ENCODE results near the gene SLC9A5. TPM values are rescaled to one million over a fixed set of nuclear protein-coding genes. Genes with fewer than 3 reads are reported as not detected.

The SLC9A5 gene
- total and polyA plus RNA-seq, 2 experiments from 2014 or later, result 4.5 to 5.4 TPM

DNA sequence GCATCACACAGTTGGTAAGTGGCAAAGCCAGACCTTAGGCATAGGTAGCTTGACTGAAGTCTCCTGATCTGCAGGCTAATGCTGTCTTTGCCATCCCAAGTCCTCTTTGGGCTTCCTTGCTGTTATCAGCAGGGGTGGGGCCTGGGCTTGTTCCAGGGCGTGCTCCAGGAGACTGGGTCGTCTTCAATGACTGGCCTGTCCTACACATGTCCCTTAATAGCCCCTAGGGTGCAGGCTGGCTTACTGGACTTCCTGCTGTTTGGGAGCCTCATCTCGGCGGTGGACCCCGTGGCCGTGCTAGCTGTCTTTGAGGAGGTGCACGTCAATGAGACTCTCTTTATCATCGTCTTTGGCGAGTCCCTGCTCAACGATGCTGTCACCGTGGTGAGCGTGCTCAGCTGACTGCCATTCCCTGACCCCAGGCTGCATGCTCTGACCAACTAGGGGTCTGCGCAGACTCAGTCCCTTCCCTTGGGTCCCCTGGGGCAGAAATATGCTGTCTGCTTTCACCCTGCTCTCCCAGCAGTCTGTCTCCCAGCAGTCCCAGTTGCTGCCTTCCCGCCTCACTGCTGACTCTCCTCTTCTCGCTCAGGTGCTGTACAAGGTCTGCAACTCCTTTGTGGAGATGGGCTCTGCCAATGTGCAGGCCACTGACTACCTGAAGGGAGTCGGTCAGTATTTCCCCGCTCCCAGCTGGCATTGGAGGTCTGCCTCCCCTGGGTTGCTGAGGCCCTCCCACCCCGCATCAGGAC, 6.2 kb downstream of the SLC9A5 start:
- DNase-seq (ENCODE audit: low spot score) (no peak), ATAC-seq (no peak)
- no peak overlapping the region for H3K4me3 ChIP-seq
- H3K4me2 ChIP-seq, result no peak overlapping the region
- no peaks in the 10 kb centered on the region for H3K79me2 ChIP-seq (replicated peaks; ENCODE audit: insufficient read depth)
- H2AFZ ChIP-seq, result no peak overlapping the region
- Mint-ChIP-seq H3K36me3 (ENCODE audit: low read depth) (peaks cover 5% of the 10 kb centered on the region; the same call in 2 of the 3 replicates), H3K9me3 (no peaks in the 10 kb centered on the region), H3K27ac (no peak overlapping the region), H3K4me3 (no peak overlapping the region), H3K4me1 (peaks cover 4% of the 10 kb centered on the region), H3K27me3 (ENCODE audit: insufficient read depth, low read depth, poor library complexity) (peaks cover 9% of the 10 kb centered on the region)
- H3F3A ChIP-seq (replicated peaks; ENCODE audit: low read depth), result no peaks in the 10 kb centered on the region
- H3K27ac ChIP-seq (ENCODE audit: low read depth), result no peak overlapping the region
- H4K20me1 ChIP-seq (replicated peaks; ENCODE audit: insufficient read depth), result no peaks in the 10 kb centered on the region; the same call in none of the 2 replicates
- H3K36me3 ChIP-seq (ENCODE audit: insufficient read depth), result no peaks in the 10 kb centered on the region; the same call in 1 of the 2 replicates
- no peak for TF ChIP-seq STAT1 (IDR thresholded peaks at IDR 0.05; ENCODE audit: unreplicated experiment)
- TF ChIP-seq EZH2phosphoT487 (IDR thresholded peaks at IDR 0.05; ENCODE audit: unreplicated experiment), result no peak
- TF ChIP-seq, protein P1, sequence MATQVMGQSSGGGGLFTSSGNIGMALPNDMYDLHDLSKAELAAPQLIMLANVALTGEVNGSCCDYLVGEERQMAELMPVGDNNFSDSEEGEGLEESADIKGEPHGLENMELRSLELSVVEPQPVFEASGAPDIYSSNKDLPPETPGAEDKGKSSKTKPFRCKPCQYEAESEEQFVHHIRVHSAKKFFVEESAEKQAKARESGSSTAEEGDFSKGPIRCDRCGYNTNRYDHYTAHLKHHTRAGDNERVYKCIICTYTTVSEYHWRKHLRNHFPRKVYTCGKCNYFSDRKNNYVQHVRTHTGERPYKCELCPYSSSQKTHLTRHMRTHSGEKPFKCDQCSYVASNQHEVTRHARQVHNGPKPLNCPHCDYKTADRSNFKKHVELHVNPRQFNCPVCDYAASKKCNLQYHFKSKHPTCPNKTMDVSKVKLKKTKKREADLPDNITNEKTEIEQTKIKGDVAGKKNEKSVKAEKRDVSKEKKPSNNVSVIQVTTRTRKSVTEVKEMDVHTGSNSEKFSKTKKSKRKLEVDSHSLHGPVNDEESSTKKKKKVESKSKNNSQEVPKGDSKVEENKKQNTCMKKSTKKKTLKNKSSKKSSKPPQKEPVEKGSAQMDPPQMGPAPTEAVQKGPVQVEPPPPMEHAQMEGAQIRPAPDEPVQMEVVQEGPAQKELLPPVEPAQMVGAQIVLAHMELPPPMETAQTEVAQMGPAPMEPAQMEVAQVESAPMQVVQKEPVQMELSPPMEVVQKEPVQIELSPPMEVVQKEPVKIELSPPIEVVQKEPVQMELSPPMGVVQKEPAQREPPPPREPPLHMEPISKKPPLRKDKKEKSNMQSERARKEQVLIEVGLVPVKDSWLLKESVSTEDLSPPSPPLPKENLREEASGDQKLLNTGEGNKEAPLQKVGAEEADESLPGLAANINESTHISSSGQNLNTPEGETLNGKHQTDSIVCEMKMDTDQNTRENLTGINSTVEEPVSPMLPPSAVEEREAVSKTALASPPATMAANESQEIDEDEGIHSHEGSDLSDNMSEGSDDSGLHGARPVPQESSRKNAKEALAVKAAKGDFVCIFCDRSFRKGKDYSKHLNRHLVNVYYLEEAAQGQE (IDR thresholded peaks at IDR 0.05; ENCODE audit: unreplicated experiment), result no peak
- no peak for TF ChIP-seq ETS1 (IDR thresholded peaks at IDR 0.05)
- no peak for TF ChIP-seq ZNF114 (CRISPR knock-in tag; IDR thresholded peaks at IDR 0.05)
- TF ChIP-seq EZH2 (IDR thresholded peaks at IDR 0.05; ENCODE audit: low read depth, unreplicated experiment), result no peak
- TF ChIP-seq JUNB (IDR thresholded peaks at IDR 0.05; ENCODE audit: unreplicated experiment), result no peak
- TF ChIP-seq NANOG (IDR thresholded peaks at IDR 0.05; ENCODE audit: borderline replicate concordance), result no peak
- no peak for TF ChIP-seq ZNF462 (CRISPR knock-in tag; IDR thresholded peaks at IDR 0.05)
- TF ChIP-seq POLR2AphosphoS5 (IDR thresholded peaks at IDR 0.05; ENCODE audit: low read depth), result no peak
- peaks cover 12% of the 10 kb centered on the region for H3K27me3 ChIP-seq (ENCODE audit: insufficient read depth)
- H3K4me1 ChIP-seq (ENCODE audit: insufficient read depth), result 0 out of 2 replicates have a peak, but pooled peaks cover under 1% of the 10 kb centered on the region
- no peaks in the 10 kb centered on the region for H3K9me2 ChIP-seq (ENCODE audit: insufficient read depth)
